GM21737 (cell line): Measurements from ENCODE around the gene WDR70.
"Not testable (repeated sequence)": the region's sequence is repeated elsewhere in the genome, so short reads cannot be mapped to it uniquely, and the experiment has no call there.

Experiments used
- ATAC-seq: cut with Tn5 transposase; IDR thresholded peaks from one replicate; pipeline ENCODE4 v1.9.1; 2021; ENCODE audit warnings: mild to moderate bottlenecking, moderate library complexity; ENCODE audit not compliant: unreplicated experiment

Gene WDR70

GRCh38 chr5:37787742-37788141, 408.6 kb downstream of the WDR70 start:
- no peak for ATAC-seq

GRCh38 chr5:37789991-37790390, 410.9 kb downstream of the WDR70 start:
- ATAC-seq = no peak

GRCh38 chr5:37791321-37791720, 412.2 kb downstream of the WDR70 start:
- no peak for ATAC-seq

- no peak for ATAC-seq
Observed at GRCh38 chr5:37792975-37793631, 414.0 kb downstream of the WDR70 start.

- not testable (repeated sequence) for ATAC-seq
Observed at GRCh38 chr5:37795292-37795691, 416.2 kb downstream of the WDR70 start.

- not testable (repeated sequence) for ATAC-seq
Observed at GRCh38 chr5:37796435-37796834, 417.3 kb downstream of the WDR70 start.

GRCh38 chr5:37799865-37800421, 420.8 kb downstream of the WDR70 start:
- no peak for ATAC-seq

- no peak for ATAC-seq
Observed at GRCh38 chr5:37801521-37801920, 422.4 kb downstream of the WDR70 start.
